Gastrocnemius medialis (tissue), 4 donors: ENCODE results near the gene HNF4A. TPM values are rescaled to one million over a fixed set of nuclear protein-coding genes. Genes with fewer than 3 reads are reported as not detected.

ENCODE experiments used
- ATAC-seq, 2 donors: fragments of 150-250 bp; one replicate each; pipeline ENCODE4 v1.9.1; 2016
- DNase-seq, 2 donors: peaks; one replicate each; pipeline ENCODE4 v3.0.0-alpha.2; 2019
- H3K27ac ChIP-seq, 4 donors: fragments of 200-600 bp; sonication (generic); 1 replicate in 1 of 4; 2 replicates in 3 of 4; pipeline ENCODE4 v1.5.1; 2016 to 2018; ENCODE audit warnings: mild to moderate bottlenecking in 2 of 4, moderate library complexity in 1 of 4
- H3K27me3 ChIP-seq, 3 donors: fragments of 200-600 bp; sonication (generic) in 2 of 3; 1 replicate in 1 of 3; 2 replicates in 2 of 3; pipeline versions ENCODE4 v1.5.1 to v1.6.0; 2016 to 2019; ENCODE audit warnings: mild to moderate bottlenecking in 1 of 3, moderate library complexity in 1 of 3
- H3K36me3 ChIP-seq, 2 donors: fragments of 200-600 bp; sonication (generic) in 1 of 2; one replicate each; pipeline ENCODE4 v1.5.1; 2017 to 2018
- H3K4me1 ChIP-seq, 2 donors: fragments of 200-600 bp; sonication (generic) in 1 of 2; one replicate each; pipeline ENCODE4 v1.5.1; 2016 to 2017; ENCODE audit warnings: mild to moderate bottlenecking in 2 of 2
- H3K4me3 ChIP-seq, 4 donors: fragments of 200-600 bp; sonication (generic) in 3 of 4; 1 replicate in 1 of 4; 2 replicates in 3 of 4; pipeline ENCODE4 v1.5.1; 2016 to 2019; ENCODE audit warnings: mild to moderate bottlenecking in 2 of 4
- H3K9me3 ChIP-seq, 3 donors: fragments of 200-600 bp; sonication (generic) in 2 of 3; 1 replicate in 1 of 3; 2 replicates in 2 of 3; pipeline ENCODE4 v1.5.1; 2016 to 2019
- POLR2A ChIP-seq, 2 donors: fragments of 450-650 bp; IDR thresholded peaks; one replicate each; pipeline ENCODE4 v1.6.1; 2017; ENCODE audit warnings: antibody characterized with exemption in 2 of 2, mild to moderate bottlenecking in 2 of 2, moderate library complexity in 2 of 2
- in situ Hi-C, 4 donors: fragments of 200-750 bp; cut with MboI; loops; one replicate each; pipeline versions ENCODE4 v1.15.0 to v1.8.0; 2017; ENCODE audit warnings: low sequenced_read_pairs in 4 of 4
- intact Hi-C: fragments of 100-400 bp; cut with DNase I; formaldehyde crosslinking; loops from one replicate; pipeline ENCODE4 v1.15.1; 2023; ENCODE audit warnings: low total_unique reads
- total RNA-seq, 4 donors: library from RNA; depleted of rRNA; stranded (reverse); fragments of >200 nt; gene quantifications; one replicate each; pipeline versions ENCODE4 v1.1.0 to v1.2.3, GENCODE V29; 2016
- TF ChIP-seq, protein P1 (sequence below), 5 experiments: fragments of 450-650 bp in 3 of 5; fragments of 200-600 bp in 2 of 5; sonication (generic) in 2 of 5; IDR thresholded peaks in 4 of 5; conservative IDR thresholded peaks in 1 of 5; 1 replicate in 4 of 5; 2 replicates in 1 of 5; pipeline ENCODE4 v1.5.1; 2016 to 2019; ENCODE audit warnings: antibody characterized with exemption in 5 of 5, mild to moderate bottlenecking in 3 of 5, moderate library complexity in 3 of 5

The HNF4A gene
- total RNA-seq, 4 donors from 2014 or later: 0.29 to 0.83 (median 0.51) TPM; not detected in 1

DNA sequence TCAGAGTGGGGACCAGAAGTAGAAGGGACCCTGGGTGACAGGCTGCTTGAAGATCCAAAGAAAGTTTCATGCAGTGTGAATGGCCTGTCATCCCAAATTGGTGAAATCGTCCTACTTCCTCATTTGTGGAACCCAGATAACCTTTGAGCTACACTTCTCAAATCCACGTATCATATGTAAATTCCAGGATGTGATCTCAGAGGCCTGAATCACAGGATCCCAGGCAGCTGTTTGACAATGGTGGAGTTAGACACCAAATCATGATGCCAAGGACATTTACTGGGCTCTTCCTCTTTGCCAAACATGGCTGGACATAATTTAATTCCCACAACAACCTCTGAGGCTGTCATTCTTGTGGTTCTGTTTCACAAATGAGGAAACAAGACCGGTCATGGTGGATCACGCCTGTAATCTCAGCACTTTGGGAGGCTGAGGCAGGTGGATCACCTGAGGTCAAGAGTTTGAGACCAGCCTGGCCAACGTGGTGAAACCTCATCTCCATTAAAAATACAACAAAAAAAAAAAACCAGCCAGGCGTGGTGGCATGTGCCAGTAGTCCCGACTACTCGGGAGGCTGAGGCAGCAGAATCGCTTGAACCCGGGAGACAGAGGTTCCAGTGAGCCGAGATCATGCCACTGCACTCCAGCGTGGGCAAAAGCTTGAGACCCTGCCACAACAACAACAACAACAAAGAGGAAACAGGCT, 80.3 kb downstream of the HNF4A start:
- Histone ChIP-seq H3K4me3 (no peak overlapping the region), H3K27ac (no peak overlapping the region), H3K27me3 (peaks cover 0 to 7% (median 0%) of the 10 kb centered on the region in 3 donors), H3K36me3 (no peaks in the 10 kb centered on the region), H3K4me1 (no peaks in the 10 kb centered on the region), H3K9me3 (no peaks in the 10 kb centered on the region)
- no peak for DNase-seq
- intact Hi-C loops: no loop called here
- in situ Hi-C loops: no loop called here
- TF ChIP-seq POLR2A (IDR thresholded peaks at IDR 0.05): no peak
- TF ChIP-seq, protein P1, sequence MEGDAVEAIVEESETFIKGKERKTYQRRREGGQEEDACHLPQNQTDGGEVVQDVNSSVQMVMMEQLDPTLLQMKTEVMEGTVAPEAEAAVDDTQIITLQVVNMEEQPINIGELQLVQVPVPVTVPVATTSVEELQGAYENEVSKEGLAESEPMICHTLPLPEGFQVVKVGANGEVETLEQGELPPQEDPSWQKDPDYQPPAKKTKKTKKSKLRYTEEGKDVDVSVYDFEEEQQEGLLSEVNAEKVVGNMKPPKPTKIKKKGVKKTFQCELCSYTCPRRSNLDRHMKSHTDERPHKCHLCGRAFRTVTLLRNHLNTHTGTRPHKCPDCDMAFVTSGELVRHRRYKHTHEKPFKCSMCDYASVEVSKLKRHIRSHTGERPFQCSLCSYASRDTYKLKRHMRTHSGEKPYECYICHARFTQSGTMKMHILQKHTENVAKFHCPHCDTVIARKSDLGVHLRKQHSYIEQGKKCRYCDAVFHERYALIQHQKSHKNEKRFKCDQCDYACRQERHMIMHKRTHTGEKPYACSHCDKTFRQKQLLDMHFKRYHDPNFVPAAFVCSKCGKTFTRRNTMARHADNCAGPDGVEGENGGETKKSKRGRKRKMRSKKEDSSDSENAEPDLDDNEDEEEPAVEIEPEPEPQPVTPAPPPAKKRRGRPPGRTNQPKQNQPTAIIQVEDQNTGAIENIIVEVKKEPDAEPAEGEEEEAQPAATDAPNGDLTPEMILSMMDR (IDR thresholded peaks at IDR 0.05 in 4 of 5, conservative IDR thresholded peaks at IDR 0.05 in 1 of 5): no peak
- no peak for ATAC-seq

DNA sequence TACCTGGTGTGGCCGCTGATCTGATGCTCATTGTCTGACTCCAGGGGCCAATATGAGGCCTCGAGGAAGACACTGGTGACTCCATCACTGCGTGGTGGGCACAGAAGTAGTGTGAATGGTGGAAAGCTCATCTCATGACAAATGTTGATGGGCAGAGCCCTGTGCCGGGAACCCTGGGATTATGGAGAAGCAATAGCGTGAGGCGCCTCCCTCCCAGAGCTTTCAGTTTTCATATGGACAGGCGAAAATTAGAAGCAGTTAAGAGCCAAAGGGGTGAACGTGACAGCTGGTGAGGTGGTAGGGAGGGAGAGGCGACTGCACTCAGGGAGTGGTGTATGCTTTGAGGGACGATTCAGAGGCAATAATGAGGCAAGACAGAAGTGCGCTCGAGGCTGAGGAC, 80.9 kb downstream of the HNF4A start:
- H3K4me3 ChIP-seq: no peak overlapping the region
- no peak for ATAC-seq
- H3K9me3 ChIP-seq: no peaks in the 10 kb centered on the region
- DNase-seq: no peak
- peaks cover 0 to 3% (median 0%) of the 10 kb centered on the region in 3 donors for H3K27me3 ChIP-seq
- intact Hi-C loops (no loop called here), in situ Hi-C loops (no loop called here)
- no peak overlapping the region for H3K27ac ChIP-seq
- H3K4me1 ChIP-seq: no peaks in the 10 kb centered on the region
- H3K36me3 ChIP-seq: no peaks in the 10 kb centered on the region
- TF ChIP-seq POLR2A (IDR thresholded peaks at IDR 0.05): no peak
- TF ChIP-seq, protein P1 (IDR thresholded peaks at IDR 0.05 in 4 of 5, conservative IDR thresholded peaks at IDR 0.05 in 1 of 5): no peak

DNA sequence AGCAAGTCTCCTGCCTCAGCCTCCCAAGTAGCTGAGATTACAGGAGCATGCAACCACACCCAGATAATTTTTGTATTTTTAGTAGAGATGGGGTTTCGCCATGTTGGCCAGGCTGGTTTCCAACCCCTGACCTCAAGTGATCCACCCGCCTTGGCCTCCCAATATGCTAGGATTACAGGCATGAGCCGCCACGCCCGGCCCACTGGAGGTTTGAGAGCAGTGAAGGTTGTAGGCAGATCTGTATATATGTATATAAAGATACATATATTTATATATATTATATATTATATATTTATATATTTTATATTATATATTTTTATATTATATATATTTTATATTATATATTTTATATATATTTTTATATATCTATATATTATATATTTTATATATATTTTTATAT, 82.0 kb downstream of the HNF4A start:
- in situ Hi-C loops: no loop called here
- TF ChIP-seq POLR2A (IDR thresholded peaks at IDR 0.05): no peak
- TF ChIP-seq, protein P1 (IDR thresholded peaks at IDR 0.05 in 4 of 5, conservative IDR thresholded peaks at IDR 0.05 in 1 of 5): no peak
- intact Hi-C loops: no loop called here
- no peak for DNase-seq
- Histone ChIP-seq H3K9me3 (no peaks in the 10 kb centered on the region), H3K36me3 (no peaks in the 10 kb centered on the region), H3K4me3 (no peak overlapping the region), H3K4me1 (no peaks in the 10 kb centered on the region), H3K27me3 (peaks cover 0 to 2% (median 0%) of the 10 kb centered on the region in 3 donors), H3K27ac (no peak overlapping the region)
- ATAC-seq: no peak

DNA sequence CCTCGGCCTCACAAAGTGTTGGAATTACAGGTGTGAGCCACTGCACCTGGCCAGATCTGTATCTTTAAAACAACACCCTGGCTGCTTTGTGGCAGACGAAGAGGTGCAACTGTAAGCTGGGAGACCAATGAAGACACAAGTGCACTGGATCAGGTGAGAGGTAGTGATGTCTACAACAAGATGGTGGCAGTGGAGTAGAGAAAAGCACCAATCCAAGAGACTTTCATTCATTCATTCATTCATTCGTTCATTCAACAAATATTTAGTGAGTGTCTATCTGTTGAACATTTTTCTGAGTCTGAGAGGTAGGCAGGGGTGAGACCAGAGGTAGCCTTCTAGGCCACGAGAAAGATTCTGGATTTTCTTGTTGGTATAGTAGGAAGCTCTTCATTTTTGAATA, 83.3 kb downstream of the HNF4A start:
- H3K4me3 ChIP-seq: no peak overlapping the region
- intact Hi-C loops (no loop called here), in situ Hi-C loops (no loop called here)
- no peaks in the 10 kb centered on the region for H3K9me3 ChIP-seq
- TF ChIP-seq, protein P1 (IDR thresholded peaks at IDR 0.05 in 4 of 5, conservative IDR thresholded peaks at IDR 0.05 in 1 of 5): no peak
- TF ChIP-seq POLR2A (IDR thresholded peaks at IDR 0.05): no peak
- no peaks in the 10 kb centered on the region for H3K27me3 ChIP-seq
- DNase-seq (no peak), ATAC-seq (no peak)
- H3K36me3 ChIP-seq: no peaks in the 10 kb centered on the region
- H3K4me1 ChIP-seq: no peaks in the 10 kb centered on the region
- no peak overlapping the region for H3K27ac ChIP-seq

DNA sequence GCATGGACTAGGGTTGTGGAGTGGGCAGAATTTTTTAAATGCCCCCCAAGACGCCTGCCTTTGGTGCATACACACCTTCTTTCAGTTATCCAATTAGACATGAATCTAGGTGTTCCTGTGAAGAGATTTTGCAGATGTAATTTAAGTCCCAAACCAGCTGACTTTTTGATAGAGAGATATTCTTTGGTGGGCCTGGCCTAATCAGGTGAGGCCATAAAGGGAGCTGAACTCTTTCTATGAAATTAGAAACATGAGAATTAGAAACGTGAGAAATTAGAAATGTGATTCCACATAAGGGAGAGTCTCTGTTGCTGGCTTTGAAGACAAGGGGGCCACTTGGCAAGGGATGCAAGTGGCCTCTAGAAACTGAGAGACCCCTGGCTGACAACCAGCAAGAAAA, 83.8 kb downstream of the HNF4A start:
- Histone ChIP-seq H3K9me3 (no peaks in the 10 kb centered on the region), H3K27me3 (no peaks in the 10 kb centered on the region), H3K27ac (no peak overlapping the region), H3K4me3 (no peak overlapping the region), H3K4me1 (no peaks in the 10 kb centered on the region), H3K36me3 (no peaks in the 10 kb centered on the region)
- no peak for DNase-seq
- intact Hi-C loops: no loop called here
- TF ChIP-seq, protein P1 (IDR thresholded peaks at IDR 0.05 in 4 of 5, conservative IDR thresholded peaks at IDR 0.05 in 1 of 5): no peak
- TF ChIP-seq POLR2A (IDR thresholded peaks at IDR 0.05): no peak
- ATAC-seq: no peak
- in situ Hi-C loops: no loop called here
